ENCODE measurements around the gene ZNF609.

Gene ZNF609

DNA sequence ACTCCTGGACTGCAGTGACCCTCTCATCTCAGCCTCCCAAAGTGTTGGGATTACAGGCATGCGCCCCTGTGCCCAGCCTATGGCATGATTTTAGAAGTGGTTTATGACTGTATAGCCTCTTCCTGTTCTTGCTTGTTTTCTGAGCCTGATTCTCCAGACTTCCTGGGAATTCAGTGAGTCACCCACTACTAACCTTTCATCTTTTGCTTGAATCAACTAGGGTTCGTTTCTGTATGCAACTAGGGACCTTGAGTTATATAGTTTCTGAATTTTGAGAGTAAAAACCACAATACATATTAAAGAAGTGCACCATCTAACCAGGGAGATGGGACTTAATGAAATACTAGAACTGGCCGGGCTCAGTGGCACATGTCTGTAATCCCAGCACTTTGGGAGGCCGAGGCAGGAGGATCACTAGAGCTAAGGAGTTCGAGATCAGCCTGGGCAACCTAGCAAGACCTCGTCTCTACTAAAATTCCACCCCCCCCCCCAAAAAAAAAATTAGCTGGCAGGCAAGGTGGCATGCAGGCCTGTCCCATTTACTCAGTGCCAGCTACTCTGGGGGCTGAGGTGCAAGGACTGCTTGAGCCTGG is 76.0 kb downstream of the ZNF609 start:
- DNase-seq, result peak; percentile 38 to 73 (median 60)

DNA sequence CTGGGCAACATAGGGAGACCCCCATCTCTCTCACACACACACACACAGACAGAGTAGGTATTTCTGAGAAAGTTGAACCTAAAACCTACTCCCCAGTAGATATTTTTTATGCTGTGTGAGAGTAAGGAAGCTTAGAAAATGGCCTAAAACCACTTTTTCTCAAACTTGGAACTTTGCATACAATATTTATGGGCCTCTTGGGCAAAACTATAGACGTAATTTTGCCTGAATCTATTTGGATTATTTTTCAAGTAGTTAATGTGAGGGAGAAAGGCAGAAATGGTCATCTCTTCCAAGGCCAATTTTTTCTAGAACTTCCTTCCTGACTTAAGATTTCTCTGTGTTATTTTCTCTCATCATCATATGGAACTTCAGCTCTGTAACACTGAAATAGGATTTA is 81.7 kb downstream of the ZNF609 start:
- DNase-seq, result no peak

- no peak for DNase-seq
Observed at GRCh38 chr15:64544450-64544849, 84.1 kb downstream of the ZNF609 start.

- no peak for DNase-seq
Observed at GRCh38 chr15:64547275-64547674, 86.9 kb downstream of the ZNF609 start.

GRCh38 chr15:64548235-64548634 is 87.9 kb downstream of the ZNF609 start:
- no peak for DNase-seq

- DNase-seq, result no peak
Observed at GRCh38 chr15:64549860-64550259, 89.5 kb downstream of the ZNF609 start.

GRCh38 chr15:64552281-64552948 is 92.0 kb downstream of the ZNF609 start:
- no peak for DNase-seq

DNA sequence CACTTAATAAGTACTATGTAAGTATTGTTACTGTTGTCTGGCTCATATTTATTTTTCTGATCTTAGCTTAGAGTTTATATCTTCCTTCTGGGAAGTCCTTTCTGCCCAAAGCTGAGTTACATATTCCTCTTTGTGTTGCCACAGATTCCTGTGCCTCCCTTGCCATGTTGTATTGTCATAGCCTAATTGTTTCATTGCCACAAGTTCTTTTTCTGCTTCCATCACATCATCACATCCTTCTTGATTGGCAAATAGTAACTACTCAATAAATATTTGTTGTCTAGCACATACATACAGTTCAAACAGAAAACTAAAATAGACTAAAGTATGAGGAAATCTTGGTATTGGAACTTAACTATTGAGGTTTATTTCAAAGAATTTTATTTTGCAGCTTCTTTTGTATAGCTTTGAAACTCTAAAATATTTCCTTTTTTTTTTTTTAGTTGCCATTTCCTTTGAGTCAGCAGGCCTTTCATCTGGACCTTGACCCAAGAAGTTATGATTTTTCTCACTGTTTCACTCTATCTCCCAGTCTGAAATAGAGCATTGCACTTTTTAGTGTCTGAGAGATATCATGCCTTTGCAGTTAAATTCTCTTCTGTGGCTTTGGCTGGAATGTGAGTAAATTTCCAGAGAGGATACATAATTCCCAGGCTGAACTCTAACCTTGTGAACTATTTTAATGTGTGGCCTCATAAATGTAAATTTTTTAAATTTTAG is 98.2 kb downstream of the ZNF609 start:
- DNase-seq, result peak in 3 of 4 experiments; percentile 14 to 42 (median 27)

GRCh38 chr15:64559243-64559642 is 98.9 kb downstream of the ZNF609 start:
- DNase-seq, result no peak

DNA sequence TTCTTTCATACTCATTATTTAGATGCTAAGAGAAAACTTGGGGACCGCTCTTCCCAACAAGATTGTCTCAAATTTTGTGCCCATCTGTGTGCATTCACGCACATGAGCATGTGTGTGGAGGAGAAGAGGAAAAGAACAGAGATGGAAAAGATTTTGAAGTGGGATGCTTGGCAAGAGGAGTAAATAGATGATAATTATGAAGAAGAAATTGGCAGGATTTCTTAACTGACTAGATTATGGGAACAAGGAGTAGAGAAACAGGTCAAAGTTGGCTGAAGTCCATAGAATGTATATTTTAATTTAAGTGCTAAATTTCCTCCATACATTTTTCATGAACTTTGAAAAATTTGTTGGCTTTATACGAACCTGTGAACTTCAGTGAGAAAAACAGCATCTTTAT is 100.1 kb downstream of the ZNF609 start:
- DNase-seq, result no peak

- DNase-seq, result no peak
Observed at GRCh38 chr15:64560998-64561397, 100.6 kb downstream of the ZNF609 start.

- peak in 2 of 4 experiments; percentile 8 to 47 for DNase-seq
Observed at GRCh38 chr15:64562003-64562640, 101.7 kb downstream of the ZNF609 start.

DNA sequence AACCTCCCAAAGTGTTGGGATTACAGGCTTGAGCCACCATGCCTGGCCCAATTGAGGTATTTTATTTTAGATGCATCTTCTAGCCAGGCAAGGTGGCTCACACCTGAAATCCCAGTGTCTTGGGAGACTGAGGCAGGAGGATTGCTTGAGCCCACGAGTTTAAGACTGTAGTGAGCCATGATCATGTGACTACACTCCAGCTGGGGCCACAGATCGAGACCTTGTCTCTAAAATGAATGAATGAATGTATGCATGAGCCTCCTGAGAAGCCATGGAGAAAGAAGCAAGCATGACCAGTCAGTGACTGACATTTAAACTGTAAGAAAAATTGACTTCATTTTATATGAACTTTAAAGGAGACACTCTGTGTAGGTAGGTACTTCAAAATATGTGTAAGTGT is 105.7 kb downstream of the ZNF609 start:
- DNase-seq, result no peak

- DNase-seq, result peak in 3 of 4 experiments; percentile 19 to 40 (median 26)
Observed at GRCh38 chr15:64566629-64567427, 106.5 kb downstream of the ZNF609 start.

DNA sequence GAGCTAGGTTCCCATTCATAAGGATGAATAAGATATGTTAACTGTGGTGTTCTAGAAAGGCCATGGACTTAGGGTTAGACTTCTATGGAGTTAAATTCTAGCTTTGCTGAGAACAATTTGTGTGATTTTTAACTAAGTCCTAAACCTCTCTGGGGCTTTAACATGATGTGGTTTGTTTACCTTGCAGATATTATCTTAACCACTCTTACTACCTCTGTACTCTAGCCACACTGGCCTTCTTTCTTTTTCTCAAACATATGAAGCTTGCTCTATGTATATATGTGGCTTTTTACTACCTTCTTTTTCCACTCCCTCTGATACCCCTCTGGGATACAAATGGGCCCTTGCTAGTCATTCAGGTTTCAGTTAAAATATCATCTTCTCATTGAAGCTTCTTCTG is 108.4 kb downstream of the ZNF609 start:
- no peak for DNase-seq

DNA sequence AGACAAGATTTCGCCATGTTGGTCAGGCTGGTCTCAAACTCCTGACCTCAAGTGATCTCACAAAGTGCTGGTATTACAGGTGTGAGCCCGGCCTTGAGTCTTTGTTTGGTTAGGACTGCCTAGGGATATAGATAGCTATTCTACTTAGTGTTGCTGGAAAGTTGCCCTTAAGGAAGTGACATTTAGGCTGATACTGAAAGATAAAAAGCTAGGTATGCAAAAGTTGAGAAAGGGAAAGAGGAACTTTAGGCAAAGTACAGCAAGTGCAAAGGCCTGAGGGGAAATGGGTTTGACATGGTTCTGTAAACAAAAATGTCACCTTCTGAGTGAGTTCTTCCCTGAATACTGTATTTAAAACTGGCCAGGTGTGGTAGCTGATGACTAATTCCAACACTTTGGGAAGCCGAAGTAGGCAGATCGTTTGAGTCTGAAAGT is 111.5 kb downstream of the ZNF609 start:
- DNase-seq, result peak; percentile 26 to 65 (median 46)

GRCh38 chr15:64572856-64573255 is 112.5 kb downstream of the ZNF609 start:
- no peak for DNase-seq

GRCh38 chr15:64574301-64575017 is 114.1 kb downstream of the ZNF609 start:
- peak in 1 of 4 experiments; percentile 29 for DNase-seq

DNA sequence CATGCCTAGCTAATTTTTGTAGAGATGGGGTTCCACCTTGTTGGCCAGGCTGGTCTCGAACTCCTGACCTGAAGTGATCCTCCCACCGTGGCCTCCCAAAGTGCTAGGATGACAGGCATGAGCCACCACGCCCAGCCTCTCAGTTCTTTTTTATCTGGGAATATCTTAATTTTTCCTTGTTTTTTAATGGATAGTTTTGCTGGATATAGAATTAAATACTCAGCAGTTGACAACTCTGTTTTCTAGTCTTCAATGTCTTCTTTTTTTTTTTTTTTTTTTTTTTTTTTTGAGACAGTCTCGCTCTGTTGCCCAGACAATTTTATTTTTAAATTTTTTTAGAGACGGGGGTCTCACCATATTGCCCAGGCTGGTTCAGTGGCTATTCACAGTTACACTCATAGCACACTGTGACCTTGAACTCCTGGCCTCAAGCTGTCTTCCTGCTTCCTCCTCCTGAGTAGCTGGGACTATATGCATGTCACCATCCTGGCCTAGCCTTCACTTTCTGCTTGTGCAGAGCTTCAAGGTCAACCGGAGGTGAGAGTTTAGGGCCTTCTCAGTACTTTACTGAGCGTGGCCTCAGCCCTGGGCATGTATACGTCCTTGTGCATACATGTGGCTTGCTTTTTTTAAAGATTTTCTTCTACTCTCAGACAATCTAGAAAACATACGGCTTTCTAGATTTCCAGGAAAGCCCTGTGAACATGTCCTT is 120.5 kb downstream of the ZNF609 start:
- peak in 1 of 4 experiments; percentile 10 for DNase-seq

DNA sequence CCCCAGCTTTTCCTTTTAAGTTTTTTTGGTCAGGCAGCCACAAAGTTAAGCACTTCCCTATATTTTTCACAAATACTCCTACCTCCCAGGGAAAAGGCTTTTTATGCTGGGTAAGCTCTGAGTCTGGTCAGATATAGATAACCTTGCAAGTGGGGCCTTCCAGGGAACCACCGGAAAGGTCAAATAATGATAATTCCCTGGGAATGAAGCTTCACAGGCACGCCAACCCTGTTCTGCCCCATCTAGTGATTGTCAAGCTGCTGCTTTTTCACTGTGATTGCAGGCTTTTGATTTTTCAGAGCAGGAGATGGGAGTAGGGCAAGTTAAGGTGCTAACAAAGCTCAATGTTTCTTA is 121.0 kb downstream of the ZNF609 start:
- peak in 2 of 4 experiments; percentile 19 to 27 for DNase-seq

GRCh38 chr15:64582202-64582601 is 121.8 kb downstream of the ZNF609 start:
- DNase-seq, result peak in 3 of 4 experiments; percentile 7 to 58 (median 42)
